CD4-positive, alpha-beta T cell treated with Interferon alpha-2 for 1 hour (primary cell): ENCODE results near the gene MAP3K2.
A peak's percentile ranks its signal among the peaks of the same experiment; 100 is the strongest.

Experiments used
- DNase-seq, 2 donors: peaks; one replicate each; pipeline ENCODE4 v3.0.0-alpha.2; 2020 to 2022

MAP3K2 gene

DNA sequence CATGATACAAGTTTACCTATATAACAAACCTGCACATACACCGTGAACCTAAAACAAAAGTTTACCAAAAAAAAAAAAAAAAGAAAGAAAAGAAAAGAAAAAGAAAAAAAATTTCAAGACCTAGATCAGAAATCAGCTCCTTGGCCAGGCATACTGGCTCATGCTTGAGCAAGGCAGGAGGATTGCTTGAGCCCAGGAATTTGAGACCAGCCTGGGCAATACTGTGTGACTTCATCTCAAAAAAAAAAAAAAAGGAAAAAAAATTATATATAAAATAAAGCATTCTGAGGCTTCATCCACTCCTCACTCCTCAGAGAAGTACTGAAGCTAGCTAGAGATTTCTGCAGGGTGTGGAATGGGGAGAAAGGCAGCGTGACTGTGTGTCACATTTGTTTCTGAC lies 18.7 kb upstream of the MAP3K2 start:
- DNase-seq: no peak

DNA sequence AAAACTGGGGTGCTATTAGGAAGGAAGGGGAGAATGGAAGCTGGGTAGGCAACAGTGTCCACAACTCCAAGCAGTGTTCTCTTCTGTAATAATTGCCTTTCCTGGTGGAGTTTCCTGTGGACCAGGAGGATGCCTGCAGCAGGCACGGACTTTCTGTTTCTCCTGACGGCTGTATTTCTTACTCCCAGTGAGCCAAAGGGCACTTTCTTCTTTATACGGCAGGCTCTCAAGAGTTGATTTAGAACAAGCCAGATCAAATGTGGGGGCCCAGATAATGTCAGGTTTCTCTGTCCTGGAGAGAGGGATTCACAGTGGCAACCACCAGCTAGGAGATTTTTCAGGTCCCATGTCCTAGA lies 17.5 kb upstream of the MAP3K2 start:
- no peak for DNase-seq

DNA sequence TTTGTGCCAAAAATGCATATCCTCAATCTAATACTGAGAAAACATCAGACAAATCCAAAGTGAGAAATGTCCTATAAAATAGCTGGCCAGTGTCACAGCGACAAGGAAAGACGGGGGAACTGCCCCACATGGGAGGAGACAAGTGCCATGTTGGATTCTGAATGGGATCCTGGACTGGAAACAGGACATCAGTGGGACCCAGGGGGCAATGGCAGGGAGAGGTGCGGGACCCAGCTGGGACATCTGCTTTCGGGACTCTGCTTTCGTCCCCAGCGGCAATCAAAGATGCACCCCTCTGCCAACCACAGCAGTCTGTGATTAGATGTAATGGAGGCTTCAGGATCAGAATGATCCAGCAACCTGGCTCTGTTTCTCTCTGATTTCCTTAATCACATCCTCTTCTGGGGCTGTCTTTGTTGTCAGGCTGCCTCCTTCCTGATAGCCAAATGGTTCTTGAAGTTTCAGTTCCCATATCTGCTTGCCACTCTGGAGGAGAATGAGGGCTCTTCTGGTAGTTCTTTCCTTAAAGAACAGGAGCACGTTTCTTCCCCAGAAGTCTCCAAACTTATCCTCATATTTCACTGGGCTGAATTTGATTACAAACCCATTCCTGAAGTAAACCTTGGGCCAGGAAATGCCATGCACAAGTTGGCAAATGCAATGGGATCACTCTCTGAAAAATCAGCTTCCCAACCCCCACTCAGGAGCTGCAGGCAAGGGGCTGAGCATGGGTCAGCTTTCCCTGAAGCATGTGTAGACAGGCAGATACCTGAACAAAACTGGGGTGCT lies 16.9 kb upstream of the MAP3K2 start:
- no peak for DNase-seq

DNA sequence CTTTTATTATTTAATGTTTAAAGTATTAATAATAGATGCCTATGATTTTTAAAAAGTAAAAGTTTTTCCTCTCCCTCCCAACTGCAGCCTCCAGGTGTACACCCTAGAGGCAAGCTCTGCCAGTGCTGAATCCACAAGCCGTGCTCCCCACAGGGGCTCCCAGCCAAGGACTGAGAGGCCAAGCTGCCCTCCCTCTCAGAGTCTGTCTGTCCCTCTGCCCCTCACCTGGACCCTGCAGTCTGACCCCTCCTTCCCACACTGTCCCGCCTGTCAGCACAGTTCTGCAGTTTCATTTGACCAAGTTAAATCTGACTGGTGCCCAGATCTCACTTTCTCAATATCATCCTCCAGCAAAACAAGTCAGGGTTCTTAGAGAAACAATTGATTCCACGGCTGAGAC lies 15.7 kb upstream of the MAP3K2 start:
- no peak for DNase-seq

DNA sequence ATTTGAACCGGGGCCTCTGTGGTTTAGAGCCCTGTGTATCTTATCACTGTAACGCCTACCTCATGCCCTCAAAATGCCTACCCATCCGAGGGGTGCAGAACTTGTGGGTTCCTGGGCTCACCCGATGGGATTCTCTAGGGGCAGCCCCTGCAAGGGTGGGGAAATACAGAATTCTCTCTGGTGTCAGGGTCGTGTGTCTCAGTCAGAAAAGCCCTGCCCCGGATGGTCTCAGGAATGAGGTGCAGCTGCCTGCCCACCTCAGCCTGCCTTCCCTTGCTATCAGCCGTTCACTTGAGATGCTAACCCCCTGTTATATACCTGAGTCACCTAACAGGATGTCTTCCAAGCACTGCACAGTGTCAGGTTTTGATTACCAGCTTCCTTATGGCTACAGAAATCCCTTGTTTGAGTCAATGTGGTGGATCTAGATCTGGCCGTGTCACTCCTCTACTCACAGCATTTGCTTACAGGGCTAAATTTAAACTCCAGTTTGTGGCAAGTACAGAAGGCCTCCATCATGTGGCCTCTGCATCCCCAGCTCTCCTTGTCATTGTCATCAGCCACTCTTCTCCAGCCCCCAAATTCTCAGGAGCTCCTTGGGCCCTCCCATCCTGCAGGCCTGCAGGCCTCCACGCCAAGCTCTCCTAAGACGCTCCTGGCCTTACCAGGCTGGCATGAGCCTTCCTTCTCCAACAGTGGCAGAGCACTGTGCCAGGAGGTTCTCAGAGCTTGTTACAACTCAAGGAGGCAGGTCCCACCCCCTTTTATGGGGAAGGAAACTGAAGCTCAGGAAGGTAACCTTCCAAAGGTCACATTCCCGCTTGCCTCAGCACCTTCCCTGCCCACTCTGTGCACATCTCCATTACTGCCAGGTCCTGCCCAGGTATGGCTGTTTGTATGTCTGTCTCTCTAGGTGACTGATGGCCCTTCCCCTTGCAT lies 14.3 kb upstream of the MAP3K2 start:
- no peak for DNase-seq

DNA sequence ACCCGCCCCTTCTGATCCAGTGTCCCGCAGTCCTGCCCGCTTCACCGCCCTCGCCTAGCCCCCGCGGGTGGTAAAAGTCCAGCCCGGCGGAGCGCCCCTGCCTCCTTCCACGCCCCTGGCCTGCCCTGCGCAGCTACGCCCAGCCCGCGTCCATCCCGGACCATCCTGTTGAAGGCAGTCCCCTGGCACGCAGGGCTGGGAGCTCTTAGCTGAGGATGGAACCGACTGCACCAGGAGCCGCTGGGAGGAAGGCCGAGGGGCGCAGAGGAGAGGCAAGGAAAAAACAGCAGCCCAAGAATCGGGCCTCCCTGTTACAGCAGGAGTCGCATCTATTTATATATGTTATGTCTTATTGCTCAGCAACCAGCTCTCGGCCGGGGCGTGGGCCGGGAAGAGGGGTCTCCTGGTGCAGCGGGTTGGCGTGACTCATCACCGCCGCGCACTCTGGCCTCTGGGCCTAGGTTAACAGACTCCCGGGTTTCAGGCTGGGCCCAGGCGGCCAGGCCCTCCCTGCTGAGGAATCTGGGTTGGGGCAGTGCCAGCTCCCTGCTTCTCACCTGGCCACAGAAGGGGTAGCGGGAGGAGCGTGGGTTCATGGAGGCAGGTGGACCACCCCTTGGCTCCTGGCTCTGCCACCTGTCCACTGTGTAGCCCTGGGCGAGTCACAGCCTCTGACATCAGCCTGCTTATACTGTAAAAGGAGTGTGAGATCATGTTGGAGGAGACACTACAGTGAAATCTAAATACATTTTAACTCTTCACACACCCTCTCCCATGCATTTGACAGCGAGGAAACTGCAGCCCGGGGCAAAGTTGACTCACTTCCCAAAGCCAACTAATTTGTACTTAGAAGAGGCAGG lies 13.4 kb upstream of the MAP3K2 start:
- no peak for DNase-seq

DNA sequence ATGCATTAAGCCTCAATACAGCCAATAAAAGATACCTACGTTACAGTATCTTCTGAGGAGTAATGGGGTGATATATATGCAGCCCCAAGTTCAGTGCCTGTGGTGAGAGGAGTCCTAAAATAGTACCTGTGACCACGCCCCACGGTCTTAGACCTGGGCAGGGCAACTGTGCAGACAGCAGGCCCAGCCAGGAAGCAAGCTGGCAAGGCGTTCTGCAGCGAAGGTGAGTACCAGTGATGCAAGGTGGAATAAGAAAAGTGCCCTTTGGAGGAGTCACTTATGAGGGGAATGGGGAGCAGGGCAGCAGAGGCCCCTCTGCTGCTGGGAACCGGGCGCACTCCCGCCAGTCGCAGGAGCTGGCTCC lies 12.7 kb upstream of the MAP3K2 start:
- no peak for DNase-seq

DNA sequence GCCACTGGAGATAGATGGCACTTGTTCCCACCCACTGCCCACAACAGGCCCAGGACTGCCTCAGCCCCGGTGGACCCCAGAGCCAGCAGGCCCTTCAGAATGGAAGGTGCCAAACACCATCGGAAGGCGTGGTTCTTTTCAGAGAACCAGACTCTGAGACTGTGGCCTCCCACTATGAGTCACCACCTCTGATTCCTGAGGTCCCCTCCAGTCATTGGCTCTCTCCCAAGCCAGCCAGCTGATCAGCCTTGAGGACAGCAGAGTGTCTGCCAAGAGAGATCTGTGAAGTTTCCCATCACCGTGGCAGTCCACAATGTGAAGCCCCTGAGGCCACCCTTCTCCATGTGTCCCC lies 10.4 kb upstream of the MAP3K2 start:
- DNase-seq: peak in 1 of 2 donors; percentile 58

DNA sequence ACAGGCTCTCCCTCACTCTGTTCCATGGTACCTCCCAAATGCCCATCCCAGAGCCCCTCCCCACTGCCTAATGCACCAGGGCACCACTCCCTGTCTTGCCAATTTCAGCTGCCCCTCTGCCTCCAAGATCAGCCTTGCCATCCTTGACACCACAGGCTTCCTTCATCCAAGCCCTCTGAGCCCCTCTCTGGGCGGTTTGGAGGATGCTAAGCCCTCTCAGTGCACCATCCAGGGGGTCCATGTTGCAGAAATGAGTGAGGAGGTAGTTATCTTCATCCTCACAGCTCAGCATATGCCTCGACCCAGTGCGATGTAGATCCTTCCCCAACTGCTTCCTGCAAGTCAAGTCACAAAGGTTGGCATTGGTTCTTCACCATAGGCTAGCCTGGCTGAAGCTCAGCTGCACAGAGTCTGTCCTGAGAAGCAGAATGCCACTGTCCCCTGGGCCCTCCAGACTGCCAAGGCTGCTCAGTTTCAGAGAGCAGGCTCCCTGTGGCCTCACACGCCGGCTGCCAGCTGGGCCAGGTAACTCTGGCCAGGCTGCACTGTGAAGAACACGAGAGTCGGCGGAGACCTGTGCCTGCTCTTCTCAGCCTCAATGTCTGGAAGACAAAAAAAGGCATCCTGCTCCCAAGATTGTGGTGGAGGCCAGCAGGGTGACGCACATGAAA lies 9.9 kb upstream of the MAP3K2 start:
- no peak for DNase-seq

DNA sequence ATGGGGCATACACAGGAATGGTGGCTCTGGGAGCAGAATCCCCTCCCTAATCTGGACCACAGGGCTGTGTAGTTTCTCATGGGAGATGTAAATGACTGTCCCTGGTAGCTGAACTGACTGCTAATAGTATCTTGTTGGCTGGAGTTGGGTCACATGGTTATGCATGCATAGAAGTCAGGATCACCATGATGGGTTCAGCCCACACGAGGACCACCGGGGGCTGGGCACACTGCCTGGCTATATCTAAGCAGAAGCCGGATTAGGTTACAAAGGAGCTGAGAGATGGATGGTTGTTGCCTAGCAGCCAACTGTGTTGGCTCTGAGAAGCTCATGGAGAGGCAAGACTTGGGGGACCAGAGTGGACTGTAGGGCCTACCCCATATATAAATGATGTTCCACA lies 6.7 kb upstream of the MAP3K2 start:
- DNase-seq: no peak

DNA sequence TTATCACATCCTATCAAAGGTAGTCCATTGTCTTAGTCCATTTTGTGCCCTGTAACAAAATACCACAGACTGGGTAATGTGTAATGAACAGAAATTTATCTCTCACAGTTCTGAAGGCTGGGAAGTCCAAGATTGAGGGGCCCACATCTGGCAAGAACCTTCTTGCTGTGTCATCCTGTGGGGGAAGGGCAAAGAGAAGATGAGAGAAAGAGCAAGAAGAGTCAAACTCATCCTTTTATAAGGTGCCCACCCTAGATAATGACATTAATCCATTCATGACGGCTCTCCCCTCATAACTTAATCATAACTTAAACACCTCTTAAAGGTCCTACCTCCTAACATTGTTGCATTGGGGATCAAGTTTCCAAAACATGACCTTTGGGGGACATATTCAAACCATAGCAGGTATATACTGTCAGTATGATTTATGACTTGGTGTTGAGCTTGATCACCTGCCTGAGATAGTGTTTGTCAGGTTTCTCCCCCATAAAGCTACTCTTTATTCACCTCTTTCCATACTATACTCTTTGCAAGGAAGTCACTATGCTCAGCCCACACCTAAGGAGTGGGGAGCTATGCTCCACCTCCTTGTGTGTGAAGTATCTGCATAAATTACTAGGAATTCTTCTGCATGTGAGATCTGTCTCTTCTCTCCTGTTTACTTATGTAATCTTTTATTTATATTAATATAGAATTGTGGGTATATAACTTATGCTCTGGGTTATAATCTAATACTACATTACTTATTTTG lies 5.2 kb upstream of the MAP3K2 start:
- DNase-seq: no peak

DNA sequence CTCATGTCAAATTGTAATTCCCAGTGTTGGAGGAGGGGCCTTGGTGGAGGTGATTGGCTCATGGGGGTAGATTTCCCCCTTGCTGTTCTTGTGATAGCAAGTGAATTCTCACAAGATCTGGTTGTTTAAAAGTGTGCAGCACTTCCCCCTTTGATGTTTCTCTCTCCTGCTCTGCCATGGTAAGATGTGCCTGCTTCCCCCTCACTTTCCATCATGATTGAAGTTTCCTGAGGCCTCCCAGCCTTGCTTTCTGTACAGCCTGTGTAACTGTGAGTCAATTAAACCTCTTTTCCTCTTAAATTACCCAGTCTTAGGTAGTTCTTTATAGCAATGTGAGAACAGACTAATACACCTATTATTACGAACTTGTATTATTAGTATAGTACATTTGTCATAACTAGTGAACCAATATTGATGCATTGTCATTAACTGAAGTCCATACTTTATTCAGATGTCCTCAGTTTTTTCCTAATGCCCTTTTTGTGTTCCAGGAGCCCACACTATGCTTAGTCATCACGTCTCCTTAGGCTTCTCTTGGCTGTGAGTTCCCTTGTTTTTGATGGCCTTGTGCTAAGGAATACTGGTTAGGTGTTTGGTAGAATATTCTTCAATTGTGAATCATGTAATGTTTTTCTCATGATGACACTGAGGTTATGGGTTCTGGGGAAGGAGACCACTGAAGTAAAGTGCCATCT lies 4.5 kb upstream of the MAP3K2 start:
- DNase-seq: no peak

DNA sequence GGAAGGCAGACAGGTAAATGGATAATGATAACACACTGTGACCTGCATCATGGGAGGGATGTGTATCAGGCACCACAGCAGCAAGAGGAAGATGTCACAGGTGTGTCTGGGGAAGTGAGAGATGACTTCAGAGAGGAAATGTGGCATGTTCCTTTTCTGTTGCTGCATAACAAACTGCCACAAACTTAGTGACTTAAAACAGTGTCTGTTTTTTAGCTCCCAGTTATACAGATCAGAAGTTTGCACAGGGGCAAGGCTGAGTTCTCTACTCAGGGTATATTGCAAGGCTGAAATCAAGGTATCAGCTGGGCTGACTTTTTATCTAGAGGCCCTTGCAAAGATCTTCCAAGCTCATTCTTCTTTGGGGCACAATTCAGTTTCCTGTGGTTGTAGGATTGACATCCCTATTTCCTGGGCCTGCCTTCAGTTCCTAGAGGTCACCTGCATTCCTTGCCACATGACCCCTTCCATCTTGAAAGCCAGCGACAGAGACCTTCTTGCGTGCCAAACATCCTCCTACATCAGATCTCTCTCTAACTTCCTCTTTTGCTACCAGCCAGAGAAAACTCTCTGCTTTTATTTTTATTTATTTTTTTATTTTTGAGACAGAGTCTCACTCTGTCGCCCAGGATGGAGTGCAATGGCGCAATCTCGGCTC lies 2.1 kb upstream of the MAP3K2 start:
- peak; percentile 48 to 53 for DNase-seq

DNA sequence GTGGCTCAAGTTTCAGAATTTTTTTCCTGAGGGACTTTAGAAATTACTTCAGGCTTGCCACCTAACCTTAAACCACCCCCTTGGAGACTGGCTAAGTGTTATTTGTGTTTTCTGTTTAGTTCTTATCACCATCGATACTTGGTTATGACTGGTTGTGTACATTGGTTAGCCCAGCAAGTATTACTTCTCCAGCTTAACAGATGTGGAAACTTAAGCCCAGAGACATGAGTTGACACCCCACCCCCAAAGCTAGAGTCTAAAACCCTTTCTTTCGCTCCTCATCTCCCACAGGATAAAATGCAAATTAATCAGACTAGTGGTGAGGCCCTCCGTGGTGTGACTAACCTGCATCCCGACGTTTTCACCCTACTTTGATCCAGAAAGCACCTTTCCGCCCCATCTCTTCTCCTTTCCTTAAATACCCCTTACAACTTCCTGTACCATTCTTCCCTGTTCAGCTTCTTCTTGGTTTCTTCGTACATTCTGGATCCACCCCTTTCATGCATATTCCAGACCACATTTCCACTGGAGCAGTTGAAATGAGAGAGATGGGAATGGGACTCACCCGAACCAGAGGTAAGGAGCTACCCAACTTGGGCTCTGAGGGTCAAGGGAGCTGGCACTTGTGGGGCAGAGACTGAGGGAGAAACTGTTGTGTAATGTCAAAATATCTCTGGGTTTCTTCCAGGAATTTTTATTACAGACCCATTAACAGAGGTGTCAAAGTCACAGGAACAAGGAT lies 819 bp upstream of the MAP3K2 start:
- no peak for DNase-seq

DNA sequence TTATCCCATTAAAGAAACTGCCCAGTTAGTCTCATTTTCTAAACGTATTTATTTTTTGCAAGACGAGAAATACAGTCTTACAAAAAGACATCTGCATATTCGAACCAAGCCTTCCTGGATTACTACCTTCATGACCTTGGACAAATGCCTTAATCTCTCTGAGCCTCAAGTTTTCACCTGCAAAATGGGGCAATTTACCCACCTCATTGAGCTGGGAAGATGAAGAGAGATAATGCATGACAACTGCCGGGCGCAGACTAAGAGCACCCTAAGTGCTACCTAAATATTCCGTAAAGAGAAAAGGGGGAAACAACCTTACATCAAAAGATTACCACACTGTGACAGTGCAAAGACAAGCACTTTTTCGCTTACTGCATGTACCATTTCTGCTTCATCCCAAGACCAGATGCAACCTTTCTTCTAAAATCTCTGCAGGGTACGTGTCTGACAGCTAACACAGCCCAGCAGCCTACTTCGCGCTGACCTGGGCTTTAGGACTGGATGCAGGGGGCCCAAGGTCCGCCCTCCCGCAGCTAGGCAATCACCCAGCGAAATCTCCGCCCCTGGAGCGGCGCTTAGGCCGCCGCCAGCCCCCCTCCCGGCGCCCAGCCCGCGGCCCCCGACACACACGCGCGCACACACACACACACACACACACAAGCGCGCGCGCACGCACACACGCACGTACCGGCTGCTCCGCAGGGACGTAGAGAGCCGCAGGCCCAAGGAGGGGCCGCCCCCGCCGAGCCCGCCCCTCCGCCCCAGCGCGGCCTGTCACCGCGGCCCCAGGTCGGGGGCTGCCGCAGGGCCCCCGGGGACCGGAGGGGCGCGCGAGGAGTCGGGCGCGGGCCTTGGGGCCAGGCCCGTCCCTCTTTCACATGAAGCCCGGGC lies 766 bp downstream of the MAP3K2 start:
- DNase-seq: peak; percentile 85 to 87

DNA sequence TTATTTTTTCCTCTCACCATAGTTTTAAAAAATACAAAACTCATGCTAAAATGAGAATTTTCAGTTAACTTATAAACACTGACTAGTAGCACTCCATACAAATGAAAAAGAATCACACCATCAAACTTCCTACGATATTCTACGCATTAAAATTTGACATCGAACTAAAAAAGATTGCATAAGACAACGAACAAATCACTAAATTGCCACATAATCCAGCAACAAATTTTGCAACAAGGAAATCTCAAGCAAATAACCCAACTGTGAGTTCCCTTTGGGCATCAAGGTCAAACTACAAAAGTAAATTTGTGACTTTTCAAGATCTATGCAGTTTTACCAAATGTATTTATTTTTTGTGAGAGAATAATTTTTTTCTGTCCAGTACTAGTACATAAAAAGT lies 1.5 kb downstream of the MAP3K2 start:
- no peak for DNase-seq

DNA sequence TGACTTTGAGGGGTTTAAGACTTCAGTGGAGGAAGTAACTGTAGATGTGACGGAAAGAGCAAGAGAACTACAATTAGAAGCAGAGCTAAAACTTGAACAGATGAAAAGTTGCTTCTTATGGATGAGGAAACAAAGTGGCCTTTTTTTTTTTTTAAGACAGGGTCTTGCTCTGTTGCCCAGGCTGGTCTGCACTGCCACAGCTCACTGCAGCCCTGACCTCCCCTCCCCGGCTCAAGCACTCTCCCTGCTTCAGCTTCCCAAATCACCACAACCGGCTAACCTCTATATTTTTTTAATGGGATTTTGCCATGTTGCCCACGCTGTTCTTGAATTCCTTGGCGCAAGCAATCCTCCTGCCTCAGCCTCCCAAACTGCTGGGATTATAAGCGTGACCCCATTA lies 3.2 kb downstream of the MAP3K2 start:
- no peak for DNase-seq

DNA sequence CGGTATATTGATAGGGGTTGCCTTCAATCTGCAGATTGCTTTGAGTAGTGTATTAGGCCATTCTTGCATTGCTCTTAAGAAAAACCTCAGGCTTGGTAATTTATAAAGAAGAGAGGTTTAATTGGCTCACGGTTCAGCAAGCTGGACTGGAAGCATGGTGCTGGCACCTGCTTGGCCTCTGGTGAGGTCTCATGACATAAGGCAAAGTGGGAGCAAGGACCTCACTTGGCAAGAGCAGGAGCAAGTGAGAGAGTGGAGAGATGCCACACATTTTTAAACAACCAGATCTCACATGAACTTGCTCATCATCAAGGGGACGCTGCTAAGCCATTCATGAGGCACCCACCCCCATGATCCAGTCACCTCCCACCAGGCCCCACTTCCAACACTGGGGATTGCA lies 4.9 kb downstream of the MAP3K2 start:
- DNase-seq: no peak

DNA sequence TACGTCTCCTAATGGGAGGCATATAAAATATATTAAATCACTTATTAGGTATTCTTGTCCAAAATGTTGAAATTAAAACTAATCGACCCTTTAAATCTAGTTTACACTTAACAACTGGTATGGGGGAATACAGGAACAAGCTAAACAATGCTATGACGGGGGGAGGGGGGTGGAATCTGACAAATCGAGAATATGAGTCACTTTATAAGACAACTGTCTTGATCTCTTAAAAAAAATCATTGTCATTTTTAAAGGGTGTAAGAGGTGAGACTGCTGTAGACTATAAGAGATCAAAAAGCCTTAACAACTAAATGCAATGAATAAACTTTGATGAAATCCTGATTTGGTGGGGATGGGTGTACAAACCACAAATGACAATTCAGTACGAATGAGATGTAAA lies 6.0 kb downstream of the MAP3K2 start:
- no peak for DNase-seq
